ENCODE data around the gene HSD17B1. TPM values are rescaled to one million over a fixed set of nuclear protein-coding genes. Genes with fewer than 3 reads are reported as not detected.

HSD17B1 gene
- total and polyA plus RNA-seq, 7 donors: 0.16 to 5.3 (median 1.4) TPM

DNA sequence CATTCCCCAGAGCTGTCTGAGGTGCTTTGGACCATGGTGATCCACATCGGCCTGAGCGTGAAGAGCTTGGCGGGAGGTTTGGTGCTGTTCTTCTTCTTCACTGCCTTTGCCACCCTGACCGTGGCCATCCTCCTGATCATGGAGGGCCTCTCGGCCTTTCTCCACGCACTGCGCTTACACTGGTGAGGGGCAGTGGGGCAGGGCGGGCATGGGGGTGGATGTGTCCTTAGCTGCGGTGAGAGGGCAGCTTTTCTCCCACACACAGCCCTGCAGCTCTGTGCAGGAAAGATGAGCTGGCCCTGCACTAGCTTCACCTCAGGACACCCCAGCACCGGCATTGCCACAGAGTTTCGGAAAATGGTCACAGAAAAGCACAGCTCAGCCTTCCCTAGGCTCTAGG, 38.4 kb upstream of the HSD17B1 start:
- Histone ChIP-seq H3K27me3 (no peaks in the 10 kb centered on the region), H3K4me3 (no peak overlapping the region), H3K27ac (peak overlapping the region; percentile 17 to 51 (median 38)), H3K9me3 (no peaks in the 10 kb centered on the region), H3K36me3 (peaks cover 9 to 45% (median 17%) of the 10 kb centered on the region in 4 donors), H3K4me1 (peaks cover 0 to 40% (median 31%) of the 10 kb centered on the region in 4 donors)
- WGBS, 2 donors: 95 to 97% methylated on average over 11 of the region's 11 CpGs
- DNase-seq: peak; percentile 52
- TF ChIP-seq POLR2A (IDR thresholded peaks at IDR 0.05) (no peak), EP300 (IDR thresholded peaks at IDR 0.05) (no peak), POLR2AphosphoS5 (IDR thresholded peaks at IDR 0.05) (no peak)
- TF ChIP-seq, protein P1, sequence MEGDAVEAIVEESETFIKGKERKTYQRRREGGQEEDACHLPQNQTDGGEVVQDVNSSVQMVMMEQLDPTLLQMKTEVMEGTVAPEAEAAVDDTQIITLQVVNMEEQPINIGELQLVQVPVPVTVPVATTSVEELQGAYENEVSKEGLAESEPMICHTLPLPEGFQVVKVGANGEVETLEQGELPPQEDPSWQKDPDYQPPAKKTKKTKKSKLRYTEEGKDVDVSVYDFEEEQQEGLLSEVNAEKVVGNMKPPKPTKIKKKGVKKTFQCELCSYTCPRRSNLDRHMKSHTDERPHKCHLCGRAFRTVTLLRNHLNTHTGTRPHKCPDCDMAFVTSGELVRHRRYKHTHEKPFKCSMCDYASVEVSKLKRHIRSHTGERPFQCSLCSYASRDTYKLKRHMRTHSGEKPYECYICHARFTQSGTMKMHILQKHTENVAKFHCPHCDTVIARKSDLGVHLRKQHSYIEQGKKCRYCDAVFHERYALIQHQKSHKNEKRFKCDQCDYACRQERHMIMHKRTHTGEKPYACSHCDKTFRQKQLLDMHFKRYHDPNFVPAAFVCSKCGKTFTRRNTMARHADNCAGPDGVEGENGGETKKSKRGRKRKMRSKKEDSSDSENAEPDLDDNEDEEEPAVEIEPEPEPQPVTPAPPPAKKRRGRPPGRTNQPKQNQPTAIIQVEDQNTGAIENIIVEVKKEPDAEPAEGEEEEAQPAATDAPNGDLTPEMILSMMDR (IDR thresholded peaks at IDR 0.05): no peak
- intact Hi-C loops (cut with DNase I): no loop called here

DNA sequence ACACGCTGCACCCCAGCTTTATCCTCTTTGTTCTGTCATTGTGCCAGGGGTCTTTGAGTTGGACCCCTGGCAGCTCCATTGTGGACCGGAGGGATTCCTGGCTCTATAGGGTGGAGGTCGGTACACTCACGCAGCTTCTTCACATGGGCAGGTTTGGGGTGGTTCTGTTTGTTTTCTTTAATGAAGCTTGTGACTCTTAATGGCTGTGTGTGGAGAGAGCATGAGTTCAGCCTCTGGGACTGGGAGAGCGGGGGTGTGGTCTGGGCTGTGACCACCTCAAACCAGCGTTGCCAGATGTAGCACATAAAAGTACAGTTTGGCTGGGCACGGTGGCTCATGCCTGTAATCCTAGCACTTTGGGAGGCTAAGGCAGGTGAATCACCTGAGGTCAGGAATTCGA, 37.9 kb upstream of the HSD17B1 start:
- Histone ChIP-seq H3K36me3 (peaks cover 7 to 39% (median 15%) of the 10 kb centered on the region in 4 donors), H3K27ac (peak overlapping the region; percentile 17 to 49 (median 23)), H3K4me1 (peaks cover 0 to 46% (median 37%) of the 10 kb centered on the region in 4 donors), H3K27me3 (no peaks in the 10 kb centered on the region), H3K9me3 (no peaks in the 10 kb centered on the region), H3K4me3 (no peak overlapping the region)
- intact Hi-C loops (cut with DNase I): loop anchor here (5.0 kb wide), 1 partner anchor 193 kb away; no protein-coding TSS in a partner anchor
- WGBS, 2 donors: 89 to 90% methylated on average over 8 of the region's 8 CpGs
- no peak for DNase-seq
- TF ChIP-seq, protein P1 (IDR thresholded peaks at IDR 0.05): no peak
- TF ChIP-seq POLR2AphosphoS5 (IDR thresholded peaks at IDR 0.05) (no peak), POLR2A (IDR thresholded peaks at IDR 0.05) (no peak), EP300 (IDR thresholded peaks at IDR 0.05) (no peak)

GRCh38 chr17:42517516-42517915, 35.2 kb upstream of the HSD17B1 start:
- H3K4me3 ChIP-seq: no peak overlapping the region
- H3K27me3 ChIP-seq: no peaks in the 10 kb centered on the region
- TF ChIP-seq, protein P1 (IDR thresholded peaks at IDR 0.05): peak; percentile 87 to 96 (median 94)
- TF ChIP-seq POLR2AphosphoS5 (IDR thresholded peaks at IDR 0.05) (peak in 3 of 4 donors; percentile 43 to 57 (median 51)), EP300 (IDR thresholded peaks at IDR 0.05) (no peak)
- H3K27ac ChIP-seq: peak overlapping the region; percentile 95 to 98 (median 98)
- peaks cover 7 to 28% (median 11%) of the 10 kb centered on the region in 4 donors for H3K36me3 ChIP-seq
- peaks cover 0 to 69% (median 64%) of the 10 kb centered on the region in 4 donors for H3K4me1 ChIP-seq
- WGBS, 2 donors: 7 to 11% methylated on average over 9 of the region's 9 CpGs
- H3K9me3 ChIP-seq: no peaks in the 10 kb centered on the region
- DNase-seq: peak; percentile 95
- intact Hi-C loops (cut with DNase I): loop anchor here (5.0 kb wide), 1 partner anchor 195 kb away; no protein-coding TSS in a partner anchor

DNA sequence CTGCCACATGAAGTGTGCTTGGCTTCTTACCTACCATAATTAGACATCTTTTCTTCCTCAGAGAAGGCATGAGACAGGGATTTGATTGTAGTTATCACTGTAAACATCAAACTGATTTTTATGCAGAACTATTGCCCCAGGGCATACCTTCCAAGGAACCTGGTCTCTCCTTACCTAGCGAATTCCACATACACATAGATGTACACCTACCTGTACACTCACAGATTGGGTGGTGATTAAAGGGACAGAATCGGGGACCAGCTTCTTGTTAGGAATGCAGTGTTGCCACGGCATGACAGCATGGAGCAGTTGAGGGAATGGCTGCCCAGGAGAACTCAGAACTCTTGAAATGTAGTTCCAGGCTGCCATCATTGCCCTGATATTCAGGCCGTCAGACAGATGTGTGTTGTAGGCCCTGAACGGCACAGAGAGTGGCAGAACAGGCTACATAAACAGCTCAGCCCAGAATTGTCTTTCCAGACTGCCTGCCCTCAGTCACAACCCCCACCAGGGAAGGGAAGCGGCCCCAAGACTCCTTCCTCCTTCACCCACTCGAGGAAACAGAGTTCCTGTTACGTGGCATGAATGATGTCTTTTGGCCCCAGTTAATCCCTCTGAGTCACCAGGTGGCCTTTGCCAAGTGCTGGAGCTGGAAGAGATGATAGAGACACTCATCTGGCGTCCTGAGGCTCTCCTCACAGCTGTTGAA, 34.5 kb upstream of the HSD17B1 start:
- intact Hi-C loops (cut with DNase I): loop anchor here (2.0 to 5.0 kb wide), 2 partner anchors 97 to 196 kb away; no protein-coding TSS in a partner anchor
- no peaks in the 10 kb centered on the region for H3K27me3 ChIP-seq
- TF ChIP-seq, protein P1 (IDR thresholded peaks at IDR 0.05): no peak
- TF ChIP-seq POLR2AphosphoS5 (IDR thresholded peaks at IDR 0.05): peak; percentile 88 to 92 (median 89)
- TF ChIP-seq POLR2A (IDR thresholded peaks at IDR 0.05): peak in 1 of 2 donors; percentile 31
- TF ChIP-seq EP300 (IDR thresholded peaks at IDR 0.05): peak in 1 of 4 donors; percentile 74
- peak; percentile 97 for DNase-seq
- H3K9me3 ChIP-seq: no peaks in the 10 kb centered on the region
- 21 to 40% methylated on average over 9 of the region's 9 CpGs for WGBS, 2 donors
- no peak overlapping the region for H3K4me3 ChIP-seq
- H3K4me1 ChIP-seq: peaks cover 0 to 72% (median 71%) of the 10 kb centered on the region in 4 donors
- peaks cover 7 to 28% (median 11%) of the 10 kb centered on the region in 4 donors for H3K36me3 ChIP-seq
- H3K27ac ChIP-seq: peak overlapping the region; percentile 95 to 98 (median 98)

All from sigmoid colon (tissue), 7 donors.